Lower lobe of right lung (tissue), 2 donors: ENCODE data around the gene ATPAF1. TPM values are rescaled to one million over a fixed set of nuclear protein-coding genes. Genes with fewer than 3 reads are reported as not detected.
"Not testable (repeated sequence)": the region's sequence is repeated elsewhere in the genome, so short reads cannot be mapped to it uniquely, and the experiment has no call there.

ENCODE experiments used
- ATAC-seq, 2 donors: fragments of 200-7000 bp; cut with Tn5 transposase; one replicate each; pipeline ENCODE4 v1.9.1; 2020 to 2022; ENCODE audit warnings: mild to moderate bottlenecking in 2 of 2, moderate library complexity in 2 of 2
- DNase-seq: peaks from one replicate; pipeline ENCODE4 v3.0.0-alpha.2; 2020
- H3K27ac ChIP-seq: fragments of 200-600 bp; one replicate; pipeline ENCODE4 v1.8.0; 2022
- H3K27me3 ChIP-seq: fragments of 200-600 bp; one replicate; pipeline ENCODE4 v1.8.0; 2022; ENCODE audit warnings: low read depth
- H3K36me3 ChIP-seq: fragments of 200-600 bp; one replicate; pipeline ENCODE4 v1.8.0; 2022; ENCODE audit warnings: mild to moderate bottlenecking
- H3K4me1 ChIP-seq: fragments of 200-600 bp; one replicate; pipeline ENCODE4 v1.8.0; 2022
- H3K4me3 ChIP-seq: fragments of 200-600 bp; one replicate; pipeline ENCODE4 v1.8.0; 2022; ENCODE audit warnings: mild to moderate bottlenecking
- H3K9me3 ChIP-seq: fragments of 200-600 bp; one replicate; pipeline ENCODE4 v1.8.0; 2022
- intact Hi-C: fragments of 100-400 bp; cut with DNase I; formaldehyde crosslinking; loops from one replicate; pipeline ENCODE4 v1.11.0; 2022
- total RNA-seq: library from RNA; stranded (reverse); fragmentation: NEBNext Ultra II Directional; extraction: Animal tissue kit (Norgen Biotek cat#: 25700); gene quantifications from one replicate; pipeline ENCODE4 v1.2.1, GENCODE V29; 2021
- TF ChIP-seq, protein P1 (sequence below): fragments of 200-600 bp; IDR thresholded peaks from one replicate; pipeline ENCODE4 v1.8.0; 2022; ENCODE audit warnings: antibody characterized with exemption, mild to moderate bottlenecking
- donor health status: DM: no; HTN: yes; CAD: no; lungs with severe emphysema.

The ATPAF1 gene
- total RNA-seq, 1 donor from 2014 or later = 34.9 TPM

DNA sequence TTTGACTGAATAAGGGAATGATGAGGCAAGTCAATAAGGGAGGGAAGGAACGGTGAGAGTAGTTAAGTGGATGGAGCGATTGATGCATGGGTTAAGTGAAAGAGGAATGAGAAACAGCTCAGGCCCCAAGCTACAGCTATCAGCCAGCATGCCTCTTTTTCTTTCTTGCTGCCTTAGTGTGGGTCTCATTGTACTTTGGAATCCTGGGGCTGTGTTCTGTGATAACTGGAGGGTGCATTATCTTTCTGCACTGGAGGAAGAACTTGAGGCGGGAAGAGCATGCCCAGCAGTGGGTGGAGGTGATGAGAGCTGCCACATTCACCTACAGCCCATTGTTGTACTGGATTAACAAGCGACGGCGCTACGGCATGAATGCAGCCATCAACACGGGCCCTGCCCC is 4.5 kb upstream of the ATPAF1 start:
- Histone ChIP-seq H3K4me1 (no peaks in the 10 kb centered on the region), H3K4me3 (no peak overlapping the region), H3K9me3 (no peaks in the 10 kb centered on the region), H3K27me3 (no peaks in the 10 kb centered on the region), H3K27ac (no peak overlapping the region), H3K36me3 (peaks cover 39% of the 10 kb centered on the region)
- no peak for DNase-seq
- TF ChIP-seq, protein P1, sequence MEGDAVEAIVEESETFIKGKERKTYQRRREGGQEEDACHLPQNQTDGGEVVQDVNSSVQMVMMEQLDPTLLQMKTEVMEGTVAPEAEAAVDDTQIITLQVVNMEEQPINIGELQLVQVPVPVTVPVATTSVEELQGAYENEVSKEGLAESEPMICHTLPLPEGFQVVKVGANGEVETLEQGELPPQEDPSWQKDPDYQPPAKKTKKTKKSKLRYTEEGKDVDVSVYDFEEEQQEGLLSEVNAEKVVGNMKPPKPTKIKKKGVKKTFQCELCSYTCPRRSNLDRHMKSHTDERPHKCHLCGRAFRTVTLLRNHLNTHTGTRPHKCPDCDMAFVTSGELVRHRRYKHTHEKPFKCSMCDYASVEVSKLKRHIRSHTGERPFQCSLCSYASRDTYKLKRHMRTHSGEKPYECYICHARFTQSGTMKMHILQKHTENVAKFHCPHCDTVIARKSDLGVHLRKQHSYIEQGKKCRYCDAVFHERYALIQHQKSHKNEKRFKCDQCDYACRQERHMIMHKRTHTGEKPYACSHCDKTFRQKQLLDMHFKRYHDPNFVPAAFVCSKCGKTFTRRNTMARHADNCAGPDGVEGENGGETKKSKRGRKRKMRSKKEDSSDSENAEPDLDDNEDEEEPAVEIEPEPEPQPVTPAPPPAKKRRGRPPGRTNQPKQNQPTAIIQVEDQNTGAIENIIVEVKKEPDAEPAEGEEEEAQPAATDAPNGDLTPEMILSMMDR = no peak
- intact Hi-C loops = no loop called here
- no peak for ATAC-seq

GRCh38 chr1:46671554-46671953 is 3.4 kb upstream of the ATPAF1 start, which contains the start of gene TEX38:
TSS of gene TEX38 (plus strand) at chr1:46671854. CDS start at chr1:46671935, 81 bp downstream.
- peaks cover 27% of the 10 kb centered on the region for H3K36me3 ChIP-seq
- no peak within 1 kb of the TSS for H3K27ac ChIP-seq
- peaks cover 10% of the 10 kb centered on the region for H3K4me1 ChIP-seq
- no peak for ATAC-seq
- H3K4me3 ChIP-seq = no peak within 1 kb of the TSS
- H3K27me3 ChIP-seq = no peaks in the 10 kb centered on the region
- H3K9me3 ChIP-seq = no peaks in the 10 kb centered on the region
- TF ChIP-seq, protein P1 = no peak
- intact Hi-C loops = no loop called here
- no peak for DNase-seq

- Histone ChIP-seq H3K27ac (no peak overlapping the region), H3K4me3 (no peak overlapping the region), H3K36me3 (peaks cover 15% of the 10 kb centered on the region), H3K4me1 (peaks cover 21% of the 10 kb centered on the region), H3K27me3 (no peaks in the 10 kb centered on the region), H3K9me3 (no peaks in the 10 kb centered on the region)
- no peak for DNase-seq
- TF ChIP-seq, protein P1 = no peak
- ATAC-seq = no peak
- intact Hi-C loops = no loop called here
These were observed 2.0 kb upstream of the ATPAF1 start for GRCh38 chr1:46670134-46670533.

GRCh38 chr1:46665983-46666382 is 2.2 kb downstream of the ATPAF1 start:
- no peak overlapping the region for H3K4me3 ChIP-seq
- no peak overlapping the region for H3K27ac ChIP-seq
- TF ChIP-seq, protein P1 = no peak
- H3K9me3 ChIP-seq = no peaks in the 10 kb centered on the region
- ATAC-seq (no peak), DNase-seq (no peak)
- peaks cover 21% of the 10 kb centered on the region for H3K4me1 ChIP-seq
- H3K36me3 ChIP-seq = peaks cover 25% of the 10 kb centered on the region
- intact Hi-C loops = no loop called here
- H3K27me3 ChIP-seq = no peaks in the 10 kb centered on the region

- H3K4me3 ChIP-seq, ATAC-seq, H3K27ac ChIP-seq, intact Hi-C loops, H3K27me3 ChIP-seq, H3K9me3 ChIP-seq, DNase-seq: not testable (repeated sequence)
- Histone ChIP-seq H3K36me3 (peaks cover 48% of the 10 kb centered on the region), H3K4me1 (peaks cover 21% of the 10 kb centered on the region)
These were observed 5.2 kb downstream of the ATPAF1 start for GRCh38 chr1:46662919-46663318.

DNA sequence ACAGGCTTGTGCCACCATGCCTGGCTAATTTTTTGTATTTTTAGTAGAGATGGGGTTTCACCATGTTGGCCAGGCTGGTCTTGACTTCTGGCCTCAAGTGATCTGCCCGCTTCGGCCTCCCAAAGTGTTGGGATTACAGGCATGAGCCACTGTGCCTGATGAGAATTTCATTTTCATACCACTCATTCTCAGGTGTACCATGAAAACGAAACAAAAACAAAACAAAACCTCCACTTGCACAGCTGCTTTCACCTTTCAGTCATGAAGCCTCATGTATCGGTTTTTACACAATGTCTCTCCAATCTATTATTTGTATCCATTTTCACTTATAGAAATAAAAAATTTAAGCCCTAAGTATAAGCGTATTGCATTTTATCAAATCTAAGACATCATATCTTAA is 8.0 kb downstream of the ATPAF1 start:
- H3K27ac ChIP-seq, H3K4me3 ChIP-seq, DNase-seq, H3K27me3 ChIP-seq, H3K9me3 ChIP-seq, ATAC-seq, H3K4me1 ChIP-seq, intact Hi-C loops: not testable (repeated sequence)
- peaks cover 69% of the 10 kb centered on the region for H3K36me3 ChIP-seq
